GM18909 (cell line): ENCODE results near the gene ZNF385B.

ENCODE experiments used
- ATAC-seq: cut with Tn5 transposase; IDR thresholded peaks from one replicate; pipeline ENCODE4 v1.9.1; 2021; ENCODE audit warnings: mild to moderate bottlenecking; ENCODE audit not compliant: unreplicated experiment, poor library complexity

ZNF385B gene

DNA sequence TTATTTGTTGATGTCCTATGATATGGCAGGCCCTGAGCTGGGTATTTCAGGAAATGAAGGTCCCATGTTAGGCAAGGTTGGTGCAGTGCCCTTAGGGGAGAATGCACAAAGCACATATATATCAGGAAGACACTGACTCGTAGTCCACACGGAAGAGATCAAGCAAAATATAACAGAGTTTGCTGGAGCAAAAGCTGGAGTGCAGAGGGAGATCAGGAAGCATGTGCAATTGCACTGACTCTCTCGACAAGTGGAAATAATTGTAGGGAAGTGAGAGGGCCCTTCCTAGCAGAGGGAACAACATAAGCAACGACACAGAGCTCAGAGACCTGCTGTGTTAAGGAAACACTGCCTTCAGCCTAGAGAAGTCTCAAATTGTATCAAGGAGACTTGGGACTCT lies 4.2 kb downstream of the ZNF385B start:
- ATAC-seq: no peak

DNA sequence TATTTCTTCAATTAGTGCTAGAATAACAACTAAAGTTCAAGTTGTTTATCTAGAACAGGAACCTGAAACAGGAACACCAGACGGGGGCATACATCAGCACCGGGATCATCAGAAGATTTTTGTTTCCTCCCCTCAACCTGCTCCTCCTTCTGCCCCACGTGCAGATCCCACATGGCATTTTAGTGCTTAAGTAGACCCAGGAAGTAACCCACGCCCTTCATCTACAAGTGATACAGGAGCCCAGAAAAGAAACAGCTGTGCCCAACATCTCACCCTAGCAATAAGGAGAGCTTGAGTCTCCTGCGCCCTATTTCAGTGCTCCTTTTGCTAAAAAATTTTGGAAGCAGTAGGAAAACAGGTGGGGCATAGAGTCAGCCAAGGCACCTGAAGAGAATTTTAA lies 5.2 kb downstream of the ZNF385B start:
- no peak for ATAC-seq

DNA sequence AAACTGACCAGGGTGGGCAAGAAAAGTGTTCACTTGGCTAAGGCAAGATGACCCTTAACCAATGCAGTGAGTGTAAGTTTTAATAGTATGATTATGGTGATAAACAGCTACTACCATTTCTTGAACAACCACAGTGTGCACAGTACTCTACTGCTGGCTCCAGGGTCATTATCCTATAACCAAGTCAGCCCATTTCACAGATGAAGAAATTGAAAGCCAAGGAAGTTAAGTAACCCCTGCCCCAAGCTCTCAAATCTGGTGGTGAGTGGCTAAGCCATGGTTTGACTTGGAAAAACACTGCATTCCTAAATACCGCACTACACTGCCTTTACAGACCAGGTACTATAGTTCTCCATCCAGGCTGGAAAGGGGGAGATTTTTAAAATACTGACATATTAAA lies 5.7 kb downstream of the ZNF385B start:
- ATAC-seq: no peak

DNA sequence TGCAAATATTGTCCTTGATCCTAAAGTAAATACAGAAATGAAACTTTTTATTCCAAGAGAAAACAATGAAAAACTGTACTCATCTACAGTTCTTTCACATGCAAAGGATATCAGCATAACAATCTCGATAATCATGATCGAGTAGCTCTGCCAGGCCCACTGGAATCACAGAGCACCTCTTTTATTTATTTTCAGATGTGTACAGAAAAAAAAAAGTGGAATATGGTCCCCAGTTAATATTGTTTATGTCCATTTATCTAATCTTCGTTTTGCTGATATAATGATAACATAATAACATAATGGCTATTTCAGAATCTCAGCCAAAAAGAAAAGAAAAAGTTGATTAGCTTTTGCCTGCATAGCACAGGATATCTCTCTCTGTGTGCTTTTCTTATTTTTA lies 6.5 kb downstream of the ZNF385B start:
- no peak for ATAC-seq

DNA sequence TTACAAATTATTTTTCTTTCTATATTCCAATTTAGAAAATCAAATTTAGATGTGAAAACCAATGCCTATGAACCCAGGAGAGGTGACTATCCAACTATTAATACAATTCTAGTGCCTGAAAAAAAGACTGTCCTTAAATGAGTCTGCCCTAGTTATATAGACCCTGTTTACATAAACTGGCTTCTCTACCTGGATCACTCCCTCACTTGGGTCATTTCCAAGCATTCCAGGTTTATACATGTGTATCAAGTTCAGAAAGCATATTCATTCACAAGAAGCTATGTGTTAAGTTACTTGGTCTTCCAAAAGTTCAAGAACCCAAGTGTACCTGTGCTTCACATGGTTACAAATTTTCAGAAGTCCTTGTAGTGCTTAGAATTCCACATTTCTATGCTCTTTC lies 8.3 kb downstream of the ZNF385B start:
- ATAC-seq: no peak

DNA sequence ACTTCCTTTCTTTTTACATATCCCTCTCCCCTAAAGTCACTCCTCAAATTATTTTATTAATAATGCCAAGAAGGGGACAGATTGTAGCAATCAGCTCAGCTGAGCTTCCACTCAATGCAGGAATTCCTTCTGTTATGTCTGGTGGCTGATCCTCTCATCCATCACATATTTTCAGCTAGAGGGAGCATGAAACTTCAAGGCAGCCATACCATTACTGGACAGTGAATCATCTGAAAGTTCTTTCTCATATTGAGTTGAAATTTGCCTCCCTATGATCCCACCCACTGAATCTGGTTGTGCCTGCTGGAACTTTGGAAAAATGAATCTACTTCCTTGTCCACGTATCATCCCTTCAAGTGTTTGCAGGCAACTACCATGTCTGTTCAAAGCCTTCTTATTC lies 11.2 kb downstream of the ZNF385B start:
- no peak for ATAC-seq

DNA sequence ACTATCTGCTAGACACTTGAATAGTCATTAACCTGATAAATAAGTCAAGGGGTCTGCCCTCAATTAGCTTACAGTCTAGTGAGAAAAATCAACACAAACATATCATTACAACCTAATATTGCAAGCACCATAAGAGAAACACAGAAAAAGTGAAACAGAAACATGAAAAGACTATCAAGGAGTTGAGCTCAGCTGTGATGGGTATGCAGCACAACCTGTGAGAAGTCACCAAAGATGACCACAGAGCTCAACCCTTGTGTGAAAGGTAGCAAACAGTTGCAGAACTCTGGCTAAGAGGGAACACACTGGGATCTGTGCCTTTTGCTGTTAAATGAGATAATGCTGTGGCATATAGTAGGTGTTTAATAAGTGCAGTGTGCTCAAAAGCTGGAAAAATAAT lies 11.7 kb downstream of the ZNF385B start:
- no peak for ATAC-seq

DNA sequence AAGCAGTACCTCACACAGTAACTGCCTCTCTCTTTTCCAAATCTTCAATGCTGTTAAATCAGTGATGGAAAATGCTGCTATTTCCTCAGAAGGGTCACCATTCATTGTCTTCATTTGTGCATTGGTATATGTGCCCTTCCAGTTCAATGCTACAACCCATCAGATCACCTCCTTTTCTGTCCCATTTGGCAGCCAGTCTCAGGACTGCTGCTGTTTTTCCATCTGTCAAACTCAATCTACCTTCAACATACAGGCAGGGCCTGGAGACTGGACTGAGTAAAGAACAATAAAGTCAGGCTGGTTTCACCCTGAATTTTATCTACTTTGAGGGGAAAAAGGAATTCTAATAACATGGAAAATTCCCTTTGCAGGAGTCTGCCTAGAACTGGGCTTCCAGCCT lies 17.9 kb downstream of the ZNF385B start:
- no peak for ATAC-seq

DNA sequence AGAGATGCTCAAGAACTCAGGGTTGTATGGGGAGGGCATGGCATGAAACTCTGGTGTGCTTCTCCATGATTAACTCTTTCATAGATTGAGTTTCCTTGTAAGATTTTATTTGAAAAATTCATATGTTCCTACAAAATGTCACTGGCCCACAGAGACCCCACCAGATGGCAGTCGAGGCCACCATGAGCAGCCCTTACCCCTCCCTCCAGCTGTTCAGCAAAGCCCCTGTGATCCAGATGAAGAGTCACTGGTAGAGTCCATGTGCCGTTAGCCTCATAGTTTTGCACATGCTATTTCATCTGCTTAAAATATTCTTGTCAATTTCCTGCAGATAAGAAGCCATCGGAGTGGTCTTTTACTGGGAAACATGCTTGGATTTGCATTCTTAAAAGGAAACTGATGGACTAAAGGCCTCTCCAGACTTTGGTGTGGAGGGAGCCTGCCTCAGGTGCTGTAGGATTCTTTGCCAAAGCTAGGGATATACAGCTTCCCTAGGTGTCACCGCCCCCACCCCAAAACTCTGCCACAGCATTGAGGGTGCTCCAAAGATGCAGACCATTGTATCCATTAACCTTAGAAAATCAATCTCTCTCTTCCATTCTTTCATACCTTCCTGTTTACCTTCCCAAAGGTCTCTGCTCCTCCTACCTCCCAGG lies 18.8 kb downstream of the ZNF385B start:
- no peak for ATAC-seq

DNA sequence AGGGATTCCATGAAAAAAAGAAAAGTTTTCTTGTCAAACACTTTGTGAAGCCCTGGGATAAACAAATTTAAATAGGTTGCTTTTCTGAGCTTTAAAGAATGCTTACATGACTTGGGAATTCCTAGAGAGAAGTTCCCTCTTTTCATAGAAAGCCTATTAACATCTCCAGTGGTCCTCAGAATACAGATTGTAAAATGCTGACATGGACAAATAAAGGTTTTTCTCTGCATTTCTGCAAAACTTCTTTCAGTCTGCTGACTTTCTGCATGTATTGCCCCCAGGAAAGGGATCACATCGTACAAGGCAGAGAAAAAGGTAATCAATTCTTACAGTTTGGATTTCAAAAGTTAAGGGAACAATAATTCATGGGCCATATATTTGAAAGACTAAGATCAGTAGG lies 20.6 kb downstream of the ZNF385B start:
- ATAC-seq: no peak

DNA sequence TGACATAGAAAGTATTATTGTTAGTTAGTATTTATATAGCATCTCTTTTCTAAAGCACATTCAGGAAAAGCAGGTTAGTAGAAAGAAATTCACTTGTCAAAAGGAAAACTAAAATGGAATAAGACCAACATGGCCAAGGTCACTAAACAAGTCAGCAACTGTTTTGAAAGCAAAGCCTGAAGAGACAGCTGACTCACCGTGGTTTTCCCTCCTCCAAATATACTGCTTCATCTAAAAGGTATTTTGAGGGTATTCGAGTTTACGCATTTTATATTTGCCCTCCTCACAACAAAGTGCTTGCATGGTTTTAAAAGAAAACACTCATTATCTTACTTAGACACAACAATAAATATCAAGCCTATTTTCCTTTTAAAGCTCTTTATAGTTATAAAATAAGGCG lies 24.0 kb downstream of the ZNF385B start:
- no peak for ATAC-seq

DNA sequence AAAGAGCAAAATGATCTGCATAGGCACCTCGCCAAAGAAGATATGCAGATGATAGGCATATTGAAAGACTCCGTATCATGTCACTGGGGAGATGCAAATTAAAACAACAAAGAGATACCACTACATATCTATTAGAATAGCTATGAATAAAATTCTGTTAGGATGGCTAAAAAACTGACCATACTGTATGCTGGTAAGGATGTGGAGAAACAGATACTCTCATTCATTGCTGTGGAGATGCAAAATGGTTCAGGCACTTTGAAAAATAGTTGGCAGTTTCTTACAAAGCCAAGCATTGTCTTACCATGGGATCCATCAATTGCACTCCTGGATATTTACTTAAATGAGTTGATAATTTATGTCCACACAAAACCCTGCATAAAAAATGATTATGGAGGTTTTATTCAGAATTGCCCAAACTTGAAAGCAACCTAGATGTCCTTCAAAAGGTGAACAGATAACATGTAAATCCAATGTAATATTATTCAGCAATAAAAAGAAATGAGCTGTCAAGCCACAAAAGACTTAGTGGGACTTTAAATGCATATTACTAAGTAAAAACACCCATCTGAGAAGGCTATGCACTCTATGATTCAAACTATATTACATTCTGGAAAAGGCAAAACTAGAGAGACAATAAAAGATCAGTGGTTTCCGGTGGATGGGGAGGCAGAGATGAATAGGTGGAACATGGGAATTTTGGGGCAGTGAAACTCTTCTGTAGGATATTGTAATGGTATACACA lies 31.2 kb downstream of the ZNF385B start:
- ATAC-seq: no peak

DNA sequence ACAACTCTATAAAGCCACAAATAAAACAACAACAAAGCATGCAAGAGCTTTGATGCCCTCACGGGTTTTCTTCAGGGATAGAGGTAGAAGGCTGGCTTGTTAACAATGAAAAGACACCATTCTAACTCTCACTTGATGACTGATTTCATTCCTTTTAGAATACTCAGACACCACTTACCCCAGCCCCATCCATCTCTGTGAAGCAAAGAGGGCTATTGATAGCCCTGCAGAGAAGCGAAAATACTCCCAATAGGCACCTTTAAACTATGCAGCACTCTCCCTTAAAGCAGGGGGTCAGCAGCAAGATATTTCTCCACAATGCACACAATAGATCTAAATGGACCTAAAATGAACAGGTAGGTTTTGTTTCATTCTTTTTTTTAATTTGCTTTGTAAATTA lies 35.1 kb downstream of the ZNF385B start:
- ATAC-seq: no peak

DNA sequence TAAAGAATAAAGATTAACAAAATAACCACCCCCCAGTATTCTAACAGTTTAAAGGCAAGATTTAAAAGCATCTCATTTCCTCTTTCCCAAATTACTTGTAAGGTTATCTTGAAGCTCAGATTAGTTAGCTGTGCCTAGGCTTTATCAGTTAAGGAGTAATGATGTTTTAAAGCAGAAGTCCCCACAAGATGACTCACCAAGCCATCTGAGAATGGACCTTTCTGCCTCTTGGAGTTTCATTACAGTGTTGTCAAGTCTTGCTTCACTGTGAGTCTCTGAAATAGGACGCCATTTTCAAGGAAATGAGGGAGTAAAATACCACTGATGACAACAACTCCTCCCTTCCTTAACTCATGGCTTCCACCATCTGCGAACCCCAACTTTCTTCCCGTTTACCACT lies 35.9 kb downstream of the ZNF385B start:
- no peak for ATAC-seq

DNA sequence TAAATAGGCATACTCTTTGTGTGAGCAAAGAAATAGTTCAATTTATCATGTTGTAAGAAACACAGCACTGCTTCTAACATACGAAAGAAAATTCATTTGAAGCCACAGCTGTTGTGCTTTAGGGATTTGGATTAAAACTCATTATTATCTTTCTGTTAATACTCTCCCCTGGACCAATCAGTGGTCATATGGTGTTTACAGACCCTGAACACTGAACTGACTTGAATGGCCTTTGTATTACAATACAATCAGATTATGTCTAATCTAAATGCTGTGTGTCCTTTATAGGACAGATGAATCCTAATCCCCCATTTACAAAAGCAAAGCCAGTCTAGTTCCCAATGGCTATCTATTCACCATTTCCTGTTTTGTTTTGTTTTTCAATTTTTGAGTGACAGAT lies 36.5 kb downstream of the ZNF385B start:
- ATAC-seq: no peak

DNA sequence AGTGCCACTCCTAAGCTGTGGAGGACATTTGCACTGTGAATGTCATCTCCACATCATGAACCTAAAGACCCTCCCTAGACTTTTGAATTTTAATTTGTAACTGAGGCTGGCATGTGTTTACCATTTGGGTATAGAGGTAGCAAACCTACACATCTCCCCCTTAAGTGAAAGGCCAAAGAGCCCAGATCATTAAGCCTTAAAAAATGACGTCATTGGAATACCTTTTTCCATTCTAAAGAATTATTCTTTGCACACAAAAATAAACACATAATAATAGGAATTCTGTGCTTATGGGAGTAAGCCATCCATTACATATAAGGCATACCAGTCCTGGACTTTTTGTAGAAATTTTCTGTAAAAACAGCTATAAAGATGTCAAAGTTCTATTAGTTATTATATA lies 38.9 kb downstream of the ZNF385B start:
- ATAC-seq: no peak

DNA sequence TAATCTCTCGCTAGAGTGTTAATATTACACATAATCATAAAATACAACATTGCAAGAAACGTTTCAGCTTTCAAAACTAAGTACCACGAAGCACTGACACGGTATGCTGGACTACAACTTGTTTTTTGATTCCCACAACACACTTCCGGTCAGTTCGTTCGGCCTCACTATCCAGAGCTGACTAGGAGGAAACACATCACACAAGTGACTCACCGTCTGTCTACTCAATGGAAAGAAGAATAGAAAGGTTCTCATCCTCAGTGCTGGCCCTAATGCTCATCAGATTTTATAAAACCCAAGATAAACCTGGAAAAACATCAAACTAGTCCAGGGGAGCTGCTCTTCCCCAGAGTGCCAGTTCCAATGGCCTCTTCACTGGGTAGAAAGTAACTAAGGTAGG lies 42.9 kb downstream of the ZNF385B start:
- ATAC-seq: no peak

DNA sequence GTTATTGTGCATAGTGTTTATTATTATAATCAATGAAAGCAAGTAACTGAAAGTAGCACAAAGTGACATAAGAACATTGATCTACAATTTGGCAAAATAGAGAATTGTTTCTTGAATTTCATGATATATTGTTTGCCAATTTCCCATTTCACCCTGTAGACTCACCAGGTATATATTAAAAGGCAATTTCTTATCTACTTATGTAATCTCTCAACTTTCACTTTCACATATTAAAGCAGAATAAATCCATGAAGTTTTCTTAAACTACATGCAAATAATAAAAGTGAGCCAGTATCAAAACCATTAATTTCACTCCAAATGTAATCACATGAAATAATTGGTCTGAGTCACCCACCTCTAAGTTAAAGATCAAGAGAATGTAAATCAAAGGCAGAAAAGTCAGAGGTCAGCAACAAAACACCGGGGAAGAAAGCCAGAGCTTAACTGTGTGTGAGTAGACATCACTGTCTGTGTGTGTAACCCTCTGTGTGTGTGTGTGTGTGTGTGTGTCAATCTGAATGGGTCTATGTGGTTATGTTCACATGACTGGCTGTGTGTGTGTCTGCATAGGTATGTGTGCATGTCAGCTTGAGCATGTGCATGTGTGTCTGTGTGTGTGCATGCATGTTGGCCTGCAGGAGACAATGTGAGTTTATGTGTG lies 44.1 kb downstream of the ZNF385B start:
- no peak for ATAC-seq

DNA sequence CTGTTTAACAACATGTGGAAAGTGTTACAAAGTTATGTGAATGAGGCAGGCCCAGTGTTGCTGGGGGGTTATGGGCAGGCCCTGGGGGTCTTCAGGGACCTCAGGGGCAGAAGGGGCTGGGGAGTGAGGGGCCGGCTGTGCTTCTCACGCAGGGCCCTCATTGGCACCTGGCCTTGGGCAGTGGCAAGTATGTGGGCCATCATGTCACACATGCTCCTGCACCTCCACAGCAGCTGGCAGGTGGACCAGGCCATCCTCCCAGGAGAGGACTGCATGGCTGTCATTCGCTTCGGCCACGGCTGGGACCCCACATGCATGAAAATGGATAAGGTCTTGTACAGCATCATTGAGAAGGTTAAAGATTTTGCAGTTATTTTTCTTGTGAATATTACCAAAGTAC lies 47.4 kb downstream of the ZNF385B start:
- no peak for ATAC-seq

DNA sequence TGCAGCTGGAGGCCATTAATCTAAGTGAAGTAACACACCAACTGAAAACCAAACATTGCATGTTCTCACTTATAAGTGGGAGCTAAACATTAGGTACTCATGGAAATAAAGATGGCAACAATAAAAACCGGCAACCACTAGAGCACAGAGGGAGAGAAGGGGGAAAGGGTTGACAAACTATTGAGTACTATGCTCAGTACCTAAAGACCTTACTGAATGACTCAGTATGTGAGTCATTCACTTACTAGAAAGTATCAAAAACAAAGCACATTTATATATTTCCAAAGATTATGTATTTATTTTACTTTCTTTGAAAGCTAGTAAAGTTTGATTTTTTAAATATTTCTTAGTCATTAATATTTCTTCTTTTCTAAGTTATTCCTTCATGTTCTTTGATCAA lies 48.9 kb downstream of the ZNF385B start:
- ATAC-seq: no peak

DNA sequence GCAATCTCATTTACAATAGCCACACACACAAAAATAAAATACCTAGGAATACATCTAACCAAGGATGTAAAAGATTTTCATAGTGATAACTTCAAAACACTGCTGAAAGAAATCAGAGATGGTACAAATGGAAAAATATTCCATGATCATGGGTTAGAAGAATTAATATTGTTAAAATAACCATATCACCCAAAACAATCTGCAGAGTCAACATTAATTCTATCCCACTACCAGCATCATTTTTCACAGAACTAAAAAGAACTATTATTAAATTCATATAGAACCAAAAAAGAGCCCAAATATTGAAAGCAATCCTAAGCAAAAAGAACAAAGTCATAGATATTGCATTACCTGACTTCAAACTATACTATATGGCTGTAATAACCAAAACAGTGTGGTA lies 50.4 kb downstream of the ZNF385B start:
- no peak for ATAC-seq

DNA sequence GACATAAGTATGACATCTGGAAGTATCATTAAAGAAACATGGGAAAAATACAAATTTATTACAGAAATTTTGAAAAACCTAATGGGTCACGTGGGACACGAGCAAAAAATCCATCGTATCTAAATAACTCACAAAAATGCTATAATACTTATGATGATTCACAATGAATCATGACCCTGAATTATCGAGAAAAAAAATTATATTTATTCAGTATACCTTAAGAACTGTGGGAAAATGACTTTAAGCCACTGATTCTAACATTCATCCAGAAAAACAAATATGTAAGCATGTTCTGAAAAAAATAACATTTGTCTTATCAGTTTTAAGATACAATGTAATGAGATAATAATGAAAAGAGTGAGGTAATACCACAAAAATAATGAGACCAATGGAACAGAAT lies 51.8 kb downstream of the ZNF385B start:
- no peak for ATAC-seq
